Sigmoid colon (tissue), 4 donors: Measurements from ENCODE around the gene PNRC1.

Source experiments
- CTCF ChIP-seq, 4 experiments: fragments of 450-650 bp in 3 of 4; fragments of 200-600 bp in 1 of 4; IDR thresholded peaks; one replicate each; pipeline ENCODE4 v1.5.1; 2016 to 2019; ENCODE audit warnings: antibody characterized with exemption in 4 of 4, mild to moderate bottlenecking in 3 of 4, moderate library complexity in 2 of 4
- POLR2AphosphoS5 ChIP-seq, 4 donors: sonication (generic); formaldehyde crosslinking; IDR thresholded peaks; one replicate each; pipeline ENCODE4 v1.6.1; 2017; ENCODE audit warnings: antibody characterized with exemption in 4 of 4

- no peak for TF ChIP-seq CTCF (IDR thresholded peaks at IDR 0.05)
- TF ChIP-seq POLR2AphosphoS5 (IDR thresholded peaks at IDR 0.05), result no peak
Measured at GRCh38 chr6:89133981-89134380, 53.4 kb downstream of the PNRC1 start.
